Uterus (tissue), 2 donors: Measurements from ENCODE around the gene HEPN1.

ENCODE experiments used
- POLR2A ChIP-seq, 2 donors: fragments of 450-650 bp; IDR thresholded peaks; one replicate each; pipeline ENCODE4 v1.6.1; 2016; ENCODE audit warnings: antibody characterized with exemption in 2 of 2, mild to moderate bottlenecking in 1 of 2, moderate library complexity in 1 of 2
- TF ChIP-seq, protein P1 (sequence below), 4 experiments: fragments of 200-600 bp in 2 of 4; fragments of 450-650 bp in 2 of 4; sonication (generic) in 2 of 4; IDR thresholded peaks; one replicate each; pipeline ENCODE4 v1.5.1; 2016 to 2019; ENCODE audit warnings: antibody characterized with exemption in 4 of 4, mild to moderate bottlenecking in 2 of 4, moderate library complexity in 1 of 4

GRCh38 chr11:124954590-124954955 lies 35.5 kb downstream of the HEPN1 start:
- no peak for TF ChIP-seq POLR2A (IDR thresholded peaks at IDR 0.05)
- TF ChIP-seq, protein P1, sequence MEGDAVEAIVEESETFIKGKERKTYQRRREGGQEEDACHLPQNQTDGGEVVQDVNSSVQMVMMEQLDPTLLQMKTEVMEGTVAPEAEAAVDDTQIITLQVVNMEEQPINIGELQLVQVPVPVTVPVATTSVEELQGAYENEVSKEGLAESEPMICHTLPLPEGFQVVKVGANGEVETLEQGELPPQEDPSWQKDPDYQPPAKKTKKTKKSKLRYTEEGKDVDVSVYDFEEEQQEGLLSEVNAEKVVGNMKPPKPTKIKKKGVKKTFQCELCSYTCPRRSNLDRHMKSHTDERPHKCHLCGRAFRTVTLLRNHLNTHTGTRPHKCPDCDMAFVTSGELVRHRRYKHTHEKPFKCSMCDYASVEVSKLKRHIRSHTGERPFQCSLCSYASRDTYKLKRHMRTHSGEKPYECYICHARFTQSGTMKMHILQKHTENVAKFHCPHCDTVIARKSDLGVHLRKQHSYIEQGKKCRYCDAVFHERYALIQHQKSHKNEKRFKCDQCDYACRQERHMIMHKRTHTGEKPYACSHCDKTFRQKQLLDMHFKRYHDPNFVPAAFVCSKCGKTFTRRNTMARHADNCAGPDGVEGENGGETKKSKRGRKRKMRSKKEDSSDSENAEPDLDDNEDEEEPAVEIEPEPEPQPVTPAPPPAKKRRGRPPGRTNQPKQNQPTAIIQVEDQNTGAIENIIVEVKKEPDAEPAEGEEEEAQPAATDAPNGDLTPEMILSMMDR (IDR thresholded peaks at IDR 0.05): no peak
